Epidermal melanocyte (primary cell): ENCODE data around the gene MNX1.

ENCODE experiments used
- DNase-seq: peaks from one replicate; pipeline ENCODE4 v3.0.0; 2011; ENCODE audit warnings: low spot score; ENCODE audit not compliant: insufficient read length

Gene MNX1

GRCh38 chr7:156979711-156980110 lies 30.8 kb downstream of the MNX1 start:
- no peak for DNase-seq

DNA sequence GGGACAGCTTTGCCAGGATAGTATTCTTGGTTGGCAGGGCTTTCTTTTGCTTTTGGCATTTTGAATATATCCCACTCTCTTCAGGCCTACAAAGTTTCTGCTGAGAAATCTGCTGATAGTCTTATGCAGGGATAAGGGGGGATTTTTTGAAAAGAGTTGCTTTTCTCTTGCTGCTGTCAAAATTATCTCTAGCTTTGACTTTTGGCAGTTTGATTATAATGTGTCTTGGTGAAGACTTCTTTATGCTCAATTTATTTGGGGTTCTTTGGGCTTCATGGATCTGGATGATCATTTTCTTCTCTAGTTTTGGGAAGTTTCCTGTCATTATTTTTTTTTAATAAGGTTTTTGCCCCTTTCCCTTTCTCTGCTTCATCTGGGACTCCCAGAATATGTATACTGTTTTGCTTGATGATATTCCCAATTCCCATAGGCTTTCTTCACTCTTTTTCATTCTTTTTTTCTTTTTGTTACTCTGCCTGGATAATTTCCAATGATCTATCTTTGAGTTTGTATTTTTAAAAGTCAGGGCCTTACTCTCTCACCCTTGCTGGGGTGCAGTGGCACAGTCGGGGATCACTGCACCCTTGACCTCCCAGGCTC lies 31.4 kb downstream of the MNX1 start:
- DNase-seq = no peak

- DNase-seq = no peak
Observed at GRCh38 chr7:156975620-156976019, 34.8 kb downstream of the MNX1 start.

DNA sequence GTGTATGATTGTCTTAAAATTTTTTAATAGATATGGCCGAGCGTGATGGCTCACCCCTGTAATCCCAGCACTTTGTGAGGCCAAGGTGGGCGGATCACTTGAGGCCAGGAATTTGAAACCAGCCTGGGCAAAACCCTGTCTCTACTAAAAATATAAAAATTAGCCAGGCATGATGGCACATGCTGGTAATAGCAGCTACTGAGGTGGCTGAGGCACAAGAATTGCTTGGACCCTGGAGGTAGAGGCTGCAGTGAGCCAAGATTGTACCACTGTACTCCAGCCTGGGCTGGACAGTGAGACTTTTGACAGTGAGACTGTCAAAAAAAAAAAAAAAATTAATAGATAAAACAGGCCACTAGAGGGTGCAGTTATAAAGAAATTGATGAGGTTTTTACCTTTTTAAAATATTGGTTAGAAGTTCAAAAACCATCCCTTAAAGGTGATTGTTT lies 40.5 kb downstream of the MNX1 start:
- no peak for DNase-seq

- DNase-seq = no peak
Observed at GRCh38 chr7:156968183-156968582, 42.3 kb downstream of the MNX1 start.

DNA sequence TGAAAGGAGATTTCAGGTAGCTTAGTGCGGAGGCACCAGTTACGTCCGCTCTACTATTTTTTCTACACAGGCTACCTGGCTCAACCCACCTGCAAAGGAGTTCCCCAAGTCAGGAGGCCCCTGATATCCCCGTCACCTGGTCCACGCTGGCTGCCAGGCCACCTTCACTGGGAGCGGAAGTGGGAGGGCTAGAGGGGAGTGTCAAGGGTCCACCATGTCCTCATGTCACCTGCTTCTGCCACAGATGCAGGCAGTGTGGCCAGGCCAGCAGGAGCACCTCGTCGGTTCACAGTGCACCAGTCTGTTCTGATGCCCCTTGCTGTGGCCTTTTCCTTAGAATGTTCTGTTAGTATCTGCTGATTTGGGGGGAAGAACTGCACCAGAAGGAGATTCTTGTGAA lies 44.1 kb downstream of the MNX1 start:
- no peak for DNase-seq

DNA sequence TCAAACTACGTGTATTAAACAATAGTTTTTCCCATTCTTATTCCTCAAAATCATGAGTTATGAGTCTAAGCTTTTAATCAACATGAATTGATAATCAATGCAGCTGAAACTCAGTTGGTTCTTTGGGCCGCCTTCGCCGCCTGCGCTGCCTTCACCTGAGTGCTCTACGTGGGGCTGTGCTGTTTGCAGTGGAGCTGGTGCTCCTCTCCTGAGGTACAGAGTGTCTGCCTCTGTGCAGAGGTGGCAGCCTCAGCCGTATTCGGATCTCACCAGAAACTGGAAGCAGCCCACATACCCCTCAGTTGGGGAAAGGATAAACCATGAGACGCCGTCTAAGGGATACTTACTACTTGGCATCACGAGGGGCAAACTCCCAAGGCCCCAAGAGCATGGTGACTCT lies 45.5 kb downstream of the MNX1 start:
- no peak for DNase-seq

DNA sequence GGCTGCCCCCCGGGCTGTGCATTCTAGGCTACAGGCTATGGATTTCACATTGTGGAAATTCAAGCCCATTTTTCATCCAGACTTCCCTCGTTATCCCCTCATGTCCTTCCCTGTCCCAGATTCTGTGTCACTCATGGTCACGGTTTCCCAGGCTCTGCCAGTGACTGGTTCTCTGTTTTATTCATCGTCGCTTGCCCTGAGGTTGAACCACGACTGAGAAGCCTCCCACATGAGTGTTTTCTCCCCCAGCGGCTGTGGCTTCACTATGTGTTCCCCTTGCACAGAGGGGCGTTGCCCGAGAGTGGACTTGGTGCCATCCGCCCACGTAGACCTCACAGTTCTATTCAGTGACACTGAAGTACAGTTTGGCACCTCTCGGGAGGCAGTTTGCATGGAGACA lies 47.0 kb downstream of the MNX1 start:
- DNase-seq = no peak

DNA sequence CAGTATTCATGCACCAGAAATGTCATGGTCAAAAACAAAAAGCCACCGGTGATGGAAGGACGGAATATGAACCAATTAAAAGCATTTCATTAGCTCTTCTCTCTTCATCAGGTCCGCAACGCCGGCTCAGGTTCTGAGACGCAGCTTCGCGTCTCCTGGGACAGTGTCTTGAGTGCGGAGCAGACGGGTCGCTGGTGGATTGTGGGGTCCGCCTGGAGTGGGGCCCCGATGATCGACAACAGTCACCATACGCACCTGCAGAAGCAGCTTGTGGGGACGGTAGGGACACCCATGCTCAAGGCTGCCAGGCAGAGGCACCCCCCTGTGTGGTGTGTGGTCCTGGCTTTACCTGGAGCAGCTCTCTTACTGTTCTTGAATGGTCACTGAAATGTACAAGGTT lies 47.6 kb downstream of the MNX1 start:
- no peak for DNase-seq

- DNase-seq = no peak
Observed at GRCh38 chr7:156962145-156962544, 48.3 kb downstream of the MNX1 start.

DNA sequence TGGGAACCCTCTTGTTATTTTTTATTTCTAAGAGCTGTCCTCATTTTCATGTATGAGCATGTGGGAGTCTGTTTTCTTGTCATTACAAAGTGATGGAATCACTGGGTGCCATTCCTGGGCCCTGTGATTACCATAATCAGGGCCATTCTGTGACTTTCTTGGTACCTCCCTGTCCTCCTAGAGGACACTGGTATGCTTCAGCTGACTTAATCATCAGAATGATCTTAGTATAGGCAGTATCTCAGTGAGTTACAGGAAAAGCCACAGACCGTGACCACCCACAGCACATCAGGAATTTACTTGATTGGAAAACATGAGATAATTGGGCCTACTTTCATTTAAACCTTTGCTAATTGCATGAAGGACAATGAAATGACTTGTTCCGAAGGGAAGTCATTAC lies 53.7 kb downstream of the MNX1 start:
- DNase-seq = no peak

DNA sequence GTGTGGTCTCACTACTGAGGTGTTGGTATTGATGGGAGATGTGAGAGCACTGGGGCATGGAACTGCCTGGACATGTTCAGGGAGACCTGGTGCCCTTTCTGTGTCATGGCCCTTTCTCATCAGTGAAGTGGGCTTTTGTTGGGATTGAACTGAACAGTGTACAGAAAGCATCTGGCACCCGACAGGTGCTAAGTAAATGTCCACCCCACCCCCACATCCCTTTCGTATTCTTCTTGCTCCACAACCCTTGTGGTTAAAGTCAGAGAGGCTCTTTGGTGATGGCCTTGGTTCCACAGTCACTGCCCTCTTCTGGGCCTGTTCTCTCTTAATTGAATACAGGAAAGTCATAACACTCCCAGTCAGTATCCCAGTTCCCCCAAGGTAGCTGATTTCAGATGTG lies 55.5 kb downstream of the MNX1 start:
- no peak for DNase-seq
